Fibroblast of skin of right biceps (primary cell): ENCODE data around the gene MEIOC.

Source experiments
- DNase-seq: peaks from one replicate; pipeline ENCODE4 v3.0.0-alpha.2; 2013

The MEIOC gene

GRCh38 chr17:44719444-44719843 lies 63.2 kb downstream of the MEIOC start:
- DNase-seq = no peak

DNA sequence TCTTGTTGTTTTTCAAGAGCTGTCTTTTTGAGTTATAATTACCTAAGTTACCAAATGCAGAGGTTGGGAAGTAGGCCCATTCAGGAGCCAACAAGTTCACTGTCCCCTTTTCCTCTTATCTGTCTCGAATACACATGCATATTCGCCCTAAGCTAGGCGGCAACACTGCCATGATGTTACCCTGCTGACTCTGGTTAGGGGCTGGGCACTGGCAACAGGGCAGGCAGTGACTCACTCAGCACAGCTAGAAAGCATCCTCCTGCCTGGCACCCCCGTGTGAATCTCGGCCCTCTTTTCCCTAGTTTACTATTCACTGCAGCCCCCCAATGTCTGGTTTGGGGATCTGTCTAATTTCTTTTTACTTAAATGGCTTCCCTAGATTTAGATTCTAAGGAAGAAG lies 66.0 kb downstream of the MEIOC start:
- no peak for DNase-seq
